Panc1 (cell line): ENCODE results near the gene SPINK7. TPM values are rescaled to one million over a fixed set of nuclear protein-coding genes. Genes with fewer than 3 reads are reported as not detected.

Experiments
- ATAC-seq: fragments of 200-7000 bp; cut with Tn5 transposase; 2 replicates; pipeline ENCODE4 v1.9.1; 2020; ENCODE audit warnings: mild to moderate bottlenecking, moderate library complexity
- BruUV-seq: library from RNA; stranded (reverse); fragments of 400-500 nt; replicated peaks from 2 replicates; lab custom pipeline; 2021; lab: Mats Ljungman, UMichigan
- CTCF ChIA-PET: fragments of 300-600 bp; sonication (Branson Sonifier 250); formaldehyde crosslinking; loops from one replicate; lab custom pipeline; 2022; ENCODE audit warnings: antibody characterized with exemption; lab: Charles Lee
- POLR2A ChIA-PET: fragments of 300-600 bp; sonication (Branson Sonifier 250); formaldehyde crosslinking; loops from one replicate; lab custom pipeline; 2022; ENCODE audit warnings: antibody characterized with exemption; lab: Charles Lee
- DNase-seq: peaks from one replicate; pipeline ENCODE4 v3.0.0-alpha.2; 2010; ENCODE audit warnings: low read depth, low spot score
- H3K27ac ChIP-seq: 2 replicates; pipeline ENCODE4 v1.5.1; 2011; ENCODE audit warnings: mild to moderate bottlenecking, low read length, inconsistent platforms
- H3K27me3 ChIP-seq: fragments of 200-500 bp; sonication (Bioruptor generic); 2 replicates; pipeline ENCODE4 v1.6.0; 2014; ENCODE audit warnings: low read length, inconsistent platforms; ENCODE audit not compliant: control insufficient read depth, insufficient read depth
- H3K36me3 ChIP-seq: fragments of 200-500 bp; sonication (Bioruptor generic); 2 replicates; pipeline ENCODE4 v1.5.1; 2014; ENCODE audit warnings: inconsistent platforms, mild to moderate bottlenecking, low read length, moderate library complexity; ENCODE audit not compliant: control insufficient read depth, insufficient read depth
- H3K4me1 ChIP-seq: 2 replicates; pipeline ENCODE4 v1.5.1; 2011; ENCODE audit warnings: inconsistent platforms, mild to moderate bottlenecking, low read length, moderate library complexity; ENCODE audit not compliant: control insufficient read depth, insufficient read depth
- H3K4me3 ChIP-seq, 2 experiments: 2 replicates each; pipeline ENCODE4 v1.5.1; 2011 to 2012; ENCODE audit warnings: low read depth in 2 of 2, low read length in 2 of 2, mild to moderate bottlenecking in 2 of 2, inconsistent platforms in 1 of 2, moderate library complexity in 1 of 2
- H3K9me3 ChIP-seq: fragments of 200-500 bp; sonication (Bioruptor generic); 2 replicates; pipeline ENCODE4 v1.5.1; 2014; ENCODE audit warnings: low read depth, mild to moderate bottlenecking, inconsistent platforms, low read length, moderate library complexity; ENCODE audit not compliant: control insufficient read depth, insufficient read depth
- POLR2AphosphoS5 ChIP-seq: IDR thresholded peaks from 2 replicates; pipeline ENCODE4 v1.6.1; 2012; ENCODE audit warnings: mild to moderate bottlenecking, low read depth, low read length, moderate library complexity
- REST ChIP-seq, 2 experiments: IDR thresholded peaks; 2 replicates each; pipeline ENCODE4 v1.6.1; 2011 to 2012; ENCODE audit warnings: low read depth in 2 of 2, control low read depth in 1 of 2, low read length in 1 of 2, mild to moderate bottlenecking in 1 of 2, moderate library complexity in 1 of 2; ENCODE audit not compliant: insufficient read depth in 1 of 2
- SIN3A ChIP-seq: IDR thresholded peaks from 2 replicates; pipeline ENCODE4 v1.6.1; 2012; ENCODE audit warnings: low read depth, mild to moderate bottlenecking, low read length, moderate library complexity, borderline replicate concordance; ENCODE audit not compliant: insufficient read depth
- TCF7L2 ChIP-seq: IDR thresholded peaks from 2 replicates; pipeline ENCODE4 v1.6.1; 2011; ENCODE audit warnings: mild to moderate bottlenecking, low read depth, low read length, inconsistent platforms
- in situ Hi-C: cut with HindIII; loops from 2 replicates; pipeline ENCODE4 v1.10.0; 2016; ENCODE audit warnings: low sequenced_read_pairs, low pct_unique_long_range_greater_than_20kb
- intact Hi-C: fragments of 100-400 bp; cut with micrococcal nuclease; formaldehyde crosslinking; loops from one replicate; pipeline ENCODE4 v1.10.0; 2022; ENCODE audit not compliant: unreplicated experiment
- total RNA-seq: library from RNA; stranded (reverse); gene quantifications from one replicate; pipeline ENCODE4 v1.2.1, GENCODE V29; 2021; ENCODE audit not compliant: unreplicated experiment
- TF ChIP-seq, protein P1 (sequence below): fragments of 450-650 bp; IDR thresholded peaks from 2 replicates; pipeline ENCODE4 v1.5.1; 2017; ENCODE audit warnings: mild to moderate bottlenecking

SPINK7 gene
- total RNA-seq, 1 experiment from 2014 or later, result not detected

DNA sequence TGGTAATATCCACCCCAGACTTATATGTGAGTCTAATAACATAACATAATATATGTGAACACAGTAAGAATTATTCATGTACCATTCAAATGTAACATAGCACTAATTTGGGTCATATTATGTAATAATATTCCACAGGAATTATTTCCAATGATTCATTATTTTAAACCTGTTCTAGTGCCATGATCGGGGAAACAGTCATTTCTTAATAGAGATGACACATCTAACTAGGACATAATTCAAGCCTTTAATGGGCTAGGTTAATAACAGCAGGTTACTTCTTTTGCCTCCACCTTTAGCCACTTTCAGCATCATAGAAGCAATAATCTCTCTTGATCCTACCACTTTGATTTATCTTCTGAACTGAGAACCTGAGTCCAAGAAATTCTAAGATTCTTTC lies 35.5 kb downstream of the SPINK7 start:
- TF ChIP-seq TCF7L2, result no peak
- TF ChIP-seq POLR2AphosphoS5, result no peak
- TF ChIP-seq SIN3A, result no peak
- TF ChIP-seq, protein P1, sequence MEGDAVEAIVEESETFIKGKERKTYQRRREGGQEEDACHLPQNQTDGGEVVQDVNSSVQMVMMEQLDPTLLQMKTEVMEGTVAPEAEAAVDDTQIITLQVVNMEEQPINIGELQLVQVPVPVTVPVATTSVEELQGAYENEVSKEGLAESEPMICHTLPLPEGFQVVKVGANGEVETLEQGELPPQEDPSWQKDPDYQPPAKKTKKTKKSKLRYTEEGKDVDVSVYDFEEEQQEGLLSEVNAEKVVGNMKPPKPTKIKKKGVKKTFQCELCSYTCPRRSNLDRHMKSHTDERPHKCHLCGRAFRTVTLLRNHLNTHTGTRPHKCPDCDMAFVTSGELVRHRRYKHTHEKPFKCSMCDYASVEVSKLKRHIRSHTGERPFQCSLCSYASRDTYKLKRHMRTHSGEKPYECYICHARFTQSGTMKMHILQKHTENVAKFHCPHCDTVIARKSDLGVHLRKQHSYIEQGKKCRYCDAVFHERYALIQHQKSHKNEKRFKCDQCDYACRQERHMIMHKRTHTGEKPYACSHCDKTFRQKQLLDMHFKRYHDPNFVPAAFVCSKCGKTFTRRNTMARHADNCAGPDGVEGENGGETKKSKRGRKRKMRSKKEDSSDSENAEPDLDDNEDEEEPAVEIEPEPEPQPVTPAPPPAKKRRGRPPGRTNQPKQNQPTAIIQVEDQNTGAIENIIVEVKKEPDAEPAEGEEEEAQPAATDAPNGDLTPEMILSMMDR, result no peak
- TF ChIP-seq REST (IDR thresholded peaks at IDR 0.05; ENCODE audit: insufficient read depth in 1 of 2, low read depth in 2 of 2, low read length in 1 of 2), result no peak
- Histone ChIP-seq H3K4me3 (no peak overlapping the region), H3K27me3 (no peaks in the 10 kb centered on the region), H3K9me3 (no peaks in the 10 kb centered on the region), H3K27ac (no peak overlapping the region), H3K36me3 (no peaks in the 10 kb centered on the region), H3K4me1 (no peaks in the 10 kb centered on the region)
- ChIA-PET CTCF (no interaction called here), POLR2A (no interaction called here)
- no peak for DNase-seq
- no peak for ATAC-seq
- BruUV-seq, result no TSS peak
- in situ Hi-C loops (no loop called here), intact Hi-C loops (no loop called here)

DNA sequence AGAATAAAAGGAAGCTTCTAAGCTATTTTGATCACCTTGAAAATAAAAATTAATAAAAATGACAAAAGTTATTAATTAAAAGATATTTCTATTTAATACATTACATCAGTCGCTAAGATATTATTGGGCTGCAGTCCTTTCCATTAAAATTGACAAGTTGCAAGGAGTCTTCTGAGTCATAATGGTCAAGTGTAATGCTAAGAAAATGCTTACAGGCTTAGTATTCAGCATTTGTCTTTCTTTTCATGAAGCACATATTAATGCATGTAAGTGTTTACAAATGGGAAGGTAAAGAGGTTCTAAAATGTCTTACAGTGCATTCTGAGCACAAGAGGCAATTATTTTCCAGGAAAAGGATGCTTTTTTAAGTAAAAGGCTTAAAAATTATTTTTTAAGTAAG lies 40.5 kb downstream of the SPINK7 start:
- Histone ChIP-seq H3K4me1 (no peaks in the 10 kb centered on the region), H3K4me3 (no peak overlapping the region), H3K9me3 (no peaks in the 10 kb centered on the region), H3K36me3 (no peaks in the 10 kb centered on the region), H3K27me3 (no peaks in the 10 kb centered on the region; the same call in 1 of the 2 replicates), H3K27ac (no peak overlapping the region)
- ChIA-PET POLR2A (no interaction called here), CTCF (no interaction called here)
- DNase-seq, result no peak
- intact Hi-C loops (no loop called here), in situ Hi-C loops (no loop called here)
- ATAC-seq, result no peak
- no TSS peak for BruUV-seq
- TF ChIP-seq SIN3A, result no peak
- no peak for TF ChIP-seq POLR2AphosphoS5
- TF ChIP-seq, protein P1, result no peak
- no peak for TF ChIP-seq TCF7L2
- no peak for TF ChIP-seq REST (IDR thresholded peaks at IDR 0.05; ENCODE audit: insufficient read depth in 1 of 2, low read depth in 2 of 2, low read length in 1 of 2)
